Measurements from ENCODE around the gene CLASP1.
"Not testable (repeated sequence)": the region's sequence is repeated elsewhere in the genome, so short reads cannot be mapped to it uniquely, and the experiment has no call there.

The CLASP1 gene

GRCh38 chr2:121415727-121416126 lies 233.5 kb downstream of the CLASP1 start:
- no peak overlapping the region for H3K4me3 ChIP-seq (ENCODE audit: low read length)

GRCh38 chr2:121412349-121412748 lies 236.9 kb downstream of the CLASP1 start:
- DNase-seq (ENCODE audit: low read depth, low spot score): no peak

More at GRCh38 chr2:121415727-121416126, 233.5 kb downstream of the CLASP1 start:
- no peak for DNase-seq (ENCODE audit: low read depth, low spot score)

GRCh38 chr2:121409966-121410365 lies 239.3 kb downstream of the CLASP1 start:
- no peak overlapping the region for H3K4me3 ChIP-seq (ENCODE audit: low read length)
- no peak for DNase-seq (ENCODE audit: low read depth, low spot score)

More at GRCh38 chr2:121412349-121412748, 236.9 kb downstream of the CLASP1 start:
- H3K4me3 ChIP-seq (ENCODE audit: low read length): no peak overlapping the region

GRCh38 chr2:121409388-121409787 lies 239.9 kb downstream of the CLASP1 start:
- H3K4me3 ChIP-seq (ENCODE audit: low read length): no peak overlapping the region
- no peak for DNase-seq (ENCODE audit: low read depth, low spot score)

- no peak overlapping the region for H3K4me3 ChIP-seq (ENCODE audit: low read length)
- DNase-seq (ENCODE audit: low read depth, low spot score): no peak
Observed at GRCh38 chr2:121408641-121409040, 240.6 kb downstream of the CLASP1 start.

- DNase-seq (ENCODE audit: low read depth, low spot score): no peak
- H3K4me3 ChIP-seq (ENCODE audit: low read length): no peak overlapping the region
Observed at GRCh38 chr2:121405233-121405632, 244.0 kb downstream of the CLASP1 start.

GRCh38 chr2:121400201-121400600 lies 249.1 kb downstream of the CLASP1 start:
- DNase-seq (ENCODE audit: low read depth, low spot score): no peak
- H3K4me3 ChIP-seq (ENCODE audit: low read length): no peak overlapping the region

GRCh38 chr2:121398853-121399252 lies 250.4 kb downstream of the CLASP1 start:
- DNase-seq (ENCODE audit: low read depth, low spot score): no peak

GRCh38 chr2:121390082-121390692 lies 259.1 kb downstream of the CLASP1 start:
- no peak for DNase-seq (ENCODE audit: low read depth, low spot score)
- H3K4me3 ChIP-seq (ENCODE audit: low read length): no peak overlapping the region

More at GRCh38 chr2:121398853-121399252, 250.4 kb downstream of the CLASP1 start:
- no peak overlapping the region for H3K4me3 ChIP-seq (ENCODE audit: low read length)

- H3K4me3 ChIP-seq (ENCODE audit: low read length): no peak overlapping the region
- DNase-seq (ENCODE audit: low read depth, low spot score): no peak
Observed at GRCh38 chr2:121388371-121388770, 260.9 kb downstream of the CLASP1 start.

- DNase-seq (ENCODE audit: low read depth, low spot score): no peak
- H3K4me3 ChIP-seq (ENCODE audit: low read length): no peak overlapping the region
Observed at GRCh38 chr2:121387591-121388325, 261.5 kb downstream of the CLASP1 start.

GRCh38 chr2:121386707-121387106 lies 262.6 kb downstream of the CLASP1 start:
- H3K4me3 ChIP-seq (ENCODE audit: low read length): no peak overlapping the region
- no peak for DNase-seq (ENCODE audit: low read depth, low spot score)

- no peak overlapping the region for H3K4me3 ChIP-seq (ENCODE audit: low read length)
- DNase-seq (ENCODE audit: low read depth, low spot score): no peak
Observed at GRCh38 chr2:121386102-121386501, 263.2 kb downstream of the CLASP1 start.

- H3K4me3 ChIP-seq (ENCODE audit: low read length): no peak overlapping the region
- DNase-seq (ENCODE audit: low read depth, low spot score): no peak
Observed at GRCh38 chr2:121382744-121383143, 266.5 kb downstream of the CLASP1 start.

GRCh38 chr2:121377646-121378045 lies 271.6 kb downstream of the CLASP1 start:
- no peak overlapping the region for H3K4me3 ChIP-seq (ENCODE audit: low read length)
- no peak for DNase-seq (ENCODE audit: low read depth, low spot score)

GRCh38 chr2:121376535-121377250 lies 272.6 kb downstream of the CLASP1 start:
- no peak for DNase-seq (ENCODE audit: low read depth, low spot score)
- H3K4me3 ChIP-seq (ENCODE audit: low read length): no peak overlapping the region

GRCh38 chr2:121375621-121376159 lies 273.6 kb downstream of the CLASP1 start:
- DNase-seq (ENCODE audit: low read depth, low spot score): no peak
- no peak overlapping the region for H3K4me3 ChIP-seq (ENCODE audit: low read length)

- DNase-seq (ENCODE audit: low read depth, low spot score); H3K4me3 ChIP-seq (ENCODE audit: low read length): not testable (repeated sequence)
Observed at GRCh38 chr2:121374412-121375075, 274.7 kb downstream of the CLASP1 start.

GRCh38 chr2:121372721-121373353 lies 276.4 kb downstream of the CLASP1 start:
- no peak overlapping the region for H3K4me3 ChIP-seq (ENCODE audit: low read length)
- DNase-seq (ENCODE audit: low read depth, low spot score): no peak
